ENCODE results near the gene MPP4.

MPP4 gene

DNA sequence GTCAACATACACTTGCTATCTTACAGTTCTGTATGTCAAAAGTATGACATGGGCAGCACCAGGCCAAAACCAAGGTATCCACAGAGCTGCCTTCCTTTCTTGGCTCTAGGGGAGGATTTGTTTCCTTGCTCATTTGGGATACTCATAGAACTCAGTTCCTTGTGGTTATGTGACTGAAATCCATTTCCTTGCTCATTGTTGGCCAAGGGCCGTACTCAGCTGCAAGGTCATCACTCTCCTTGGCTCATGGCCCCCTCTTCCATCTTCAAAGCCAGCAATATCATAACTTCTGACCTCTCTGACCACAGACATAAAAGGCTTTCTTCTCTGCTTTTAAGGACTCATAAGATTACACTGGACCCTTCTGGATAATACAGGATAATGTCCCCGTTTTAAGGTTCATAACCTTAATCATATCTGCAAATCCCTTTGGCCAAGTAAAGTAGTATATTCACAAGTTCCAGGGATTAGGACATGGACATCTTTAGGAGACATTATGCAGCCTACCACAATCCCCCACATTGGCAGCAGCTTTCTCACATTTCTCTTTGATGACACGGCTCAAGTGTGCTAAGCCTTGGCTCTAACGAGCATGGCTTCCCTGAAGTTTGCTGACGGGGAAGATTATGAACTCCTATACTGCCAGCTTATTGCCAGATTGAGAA lies 76.0 kb downstream of the MPP4 start:
- no peak for DNase-seq

DNA sequence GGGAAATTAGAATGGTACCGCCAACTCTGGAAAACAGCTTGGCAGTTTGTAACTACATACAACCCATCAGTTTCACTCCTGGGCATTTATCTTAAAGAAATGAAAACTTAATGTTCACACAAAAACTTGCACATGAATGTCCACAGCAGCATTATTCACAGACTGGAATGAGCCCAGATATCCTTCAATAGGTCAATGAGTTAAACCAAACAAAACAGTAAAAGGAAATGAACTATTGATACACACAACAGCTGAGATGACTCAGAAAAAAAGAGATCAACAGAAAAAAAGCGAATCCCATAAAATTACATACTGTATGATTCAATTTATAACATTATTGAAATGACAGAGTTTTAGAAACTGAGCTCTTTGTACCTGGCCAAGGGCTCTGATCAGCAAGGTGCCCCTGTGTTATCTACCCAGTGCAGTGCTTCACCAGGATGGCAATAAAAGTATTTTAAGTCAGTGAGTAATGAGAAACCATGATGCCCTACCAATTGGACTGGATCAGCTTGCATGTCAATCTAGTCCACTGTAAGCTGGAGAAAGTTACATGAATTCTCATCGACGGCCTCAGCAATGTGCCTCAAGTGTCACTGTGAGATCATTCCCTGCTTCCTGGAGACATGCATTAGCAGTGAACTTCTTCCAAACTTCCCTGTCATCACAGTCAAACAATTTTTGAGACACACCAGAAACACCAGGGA lies 77.0 kb downstream of the MPP4 start:
- no peak for DNase-seq

DNA sequence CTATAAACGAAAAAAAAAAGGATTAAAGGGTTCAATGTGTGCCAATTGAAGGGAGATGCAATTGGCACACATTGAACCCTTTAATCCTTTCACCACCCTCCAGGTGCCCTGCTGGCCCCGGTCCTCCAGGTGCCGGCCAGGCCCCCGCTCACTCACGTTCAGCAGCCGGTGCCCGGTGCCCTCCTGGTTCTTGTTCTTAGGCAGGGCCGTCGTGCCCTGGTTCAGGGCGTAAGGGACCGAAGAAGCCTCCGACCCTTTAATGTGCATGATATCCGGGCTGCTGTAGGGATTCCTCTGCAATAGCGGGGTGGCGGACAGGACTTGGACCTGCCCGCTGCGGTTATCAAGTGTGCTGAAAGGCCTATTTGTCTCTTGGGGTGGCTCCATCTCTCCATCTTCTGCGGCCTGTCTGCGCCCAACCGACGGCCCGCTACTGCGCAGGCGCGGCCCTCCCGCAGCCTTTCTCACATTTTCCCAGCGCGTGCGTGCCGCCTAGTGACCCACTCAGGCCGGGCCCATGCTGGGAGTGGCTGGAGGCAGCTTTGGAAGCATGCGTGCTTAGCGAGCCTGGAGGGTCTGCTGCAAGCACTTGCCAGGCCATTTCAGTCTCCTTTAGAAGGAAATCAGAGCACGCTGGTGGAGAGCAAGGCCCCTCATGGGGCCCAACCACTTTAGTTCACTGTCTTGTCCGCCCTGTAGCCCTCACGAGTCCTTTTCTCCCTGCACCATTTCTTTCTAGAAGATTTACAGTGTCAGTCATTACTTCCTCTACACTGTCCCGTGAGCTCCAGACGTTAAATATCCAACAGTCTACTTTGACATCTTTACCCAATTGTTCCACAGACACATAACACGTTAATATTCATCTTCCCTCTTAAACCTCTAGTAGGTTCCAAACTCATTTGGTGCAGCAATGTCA lies 79.4 kb downstream of the MPP4 start:
- peak in 2 of 3 experiments; percentile 73 to 89 for DNase-seq

DNA sequence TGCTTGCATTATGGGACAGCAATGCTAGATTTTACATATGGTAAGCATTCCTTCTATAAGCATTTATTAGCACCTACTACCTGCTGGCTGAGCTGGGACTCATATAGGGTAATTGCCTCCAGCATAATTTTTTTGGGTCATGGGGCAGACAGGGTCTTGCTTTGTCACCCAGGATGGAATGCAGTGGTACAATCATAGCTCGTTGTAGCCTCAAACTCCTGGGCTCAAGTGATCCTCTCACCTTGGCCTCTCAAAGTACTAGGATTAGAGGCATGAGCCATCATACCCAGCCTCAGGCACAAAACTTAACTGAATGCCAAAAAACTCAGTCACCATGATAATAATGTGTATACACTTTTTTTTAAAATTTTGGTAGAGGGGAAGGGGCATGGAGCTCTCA lies 90.4 kb downstream of the MPP4 start:
- DNase-seq, result no peak

DNA sequence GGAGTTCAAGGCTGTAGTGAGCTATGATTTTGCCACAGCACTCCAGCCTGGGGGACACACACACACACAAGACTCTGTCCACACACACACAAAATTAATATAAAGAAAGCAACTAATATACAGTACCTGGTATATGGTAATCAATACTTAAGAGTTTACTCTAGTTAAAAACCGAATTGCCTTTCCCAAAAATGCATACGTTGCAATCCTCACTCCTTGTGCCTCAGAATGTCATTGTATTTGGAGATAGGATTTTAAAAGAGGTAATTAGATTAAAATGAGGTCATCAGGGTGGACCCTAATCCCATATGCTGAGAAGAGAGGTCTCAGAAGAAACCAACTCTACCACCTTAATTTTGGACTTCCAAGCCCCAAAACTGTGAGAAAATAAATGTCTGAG lies 90.9 kb downstream of the MPP4 start:
- no peak for DNase-seq

DNA sequence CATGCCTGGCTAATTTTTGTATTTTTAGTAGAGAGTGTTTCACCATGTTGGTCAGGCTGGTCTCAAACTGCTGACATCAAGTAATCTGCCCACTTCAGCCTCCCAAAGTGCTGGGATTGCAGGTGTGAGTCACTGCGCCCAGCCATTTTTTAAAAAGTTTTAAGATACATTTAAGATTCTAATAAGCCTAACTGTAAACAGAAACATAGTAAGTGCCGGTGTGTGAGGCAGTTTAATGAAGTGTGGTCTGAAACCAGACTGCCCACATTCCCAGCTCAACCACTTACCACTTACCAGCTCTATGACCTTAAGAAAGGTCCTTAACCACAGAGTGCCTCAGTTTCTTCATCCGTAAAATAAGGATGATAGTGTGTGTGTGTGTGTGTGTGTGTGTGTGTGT lies 97.5 kb downstream of the MPP4 start:
- DNase-seq, result no peak

DNA sequence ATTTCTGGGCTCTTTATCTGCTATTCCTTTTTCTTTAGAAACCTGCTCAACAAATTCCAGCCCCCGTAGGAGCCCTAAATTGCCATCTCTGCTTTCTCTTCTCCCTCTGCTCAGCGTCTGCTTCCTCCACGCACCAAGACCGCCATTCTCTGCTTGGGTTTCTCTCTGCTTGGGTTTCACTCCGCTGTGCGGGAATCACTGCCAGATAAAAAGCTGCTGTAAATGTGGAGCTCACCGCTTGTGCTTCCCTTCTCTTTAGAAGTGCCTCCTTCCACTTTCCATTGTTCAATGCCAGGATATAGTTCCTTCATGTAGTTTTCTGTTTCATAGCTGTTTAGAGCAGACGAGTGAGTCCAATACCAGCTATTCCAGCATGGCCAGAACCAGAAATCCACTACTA lies 101.0 kb downstream of the MPP4 start:
- DNase-seq, result no peak

Measured in NCI-H1417 (cell line).